HG02938 (cell line): Measurements from ENCODE around the gene CSMD2.
"Not testable (repeated sequence)": the region's sequence is repeated elsewhere in the genome, so short reads cannot be mapped to it uniquely, and the experiment has no call there.

ENCODE experiments used
- ATAC-seq: cut with Tn5 transposase; IDR thresholded peaks from one replicate; pipeline ENCODE4 v1.9.1; 2021; ENCODE audit warnings: mild to moderate bottlenecking, moderate library complexity; ENCODE audit not compliant: unreplicated experiment

The CSMD2 gene

GRCh38 chr1:34057347-34058130 is 107.5 kb downstream of the CSMD2 start:
- no peak for ATAC-seq

- no peak for ATAC-seq
These were observed 109.2 kb downstream of the CSMD2 start for GRCh38 chr1:34055818-34056217.

GRCh38 chr1:34054920-34055319 is 110.1 kb downstream of the CSMD2 start:
- no peak for ATAC-seq

- no peak for ATAC-seq
These were observed 111.4 kb downstream of the CSMD2 start for GRCh38 chr1:34053660-34054059.

GRCh38 chr1:34052565-34052964 is 112.5 kb downstream of the CSMD2 start:
- ATAC-seq: no peak

- ATAC-seq: no peak
These were observed 114.1 kb downstream of the CSMD2 start for GRCh38 chr1:34050709-34051485.

- no peak for ATAC-seq
These were observed 115.0 kb downstream of the CSMD2 start for GRCh38 chr1:34049994-34050393.

- no peak for ATAC-seq
These were observed 115.6 kb downstream of the CSMD2 start for GRCh38 chr1:34049477-34049876.

- no peak for ATAC-seq
These were observed 127.2 kb downstream of the CSMD2 start for GRCh38 chr1:34037856-34038255.

GRCh38 chr1:34037109-34037508 is 127.9 kb downstream of the CSMD2 start:
- ATAC-seq: no peak

GRCh38 chr1:34034036-34034435 is 131.0 kb downstream of the CSMD2 start:
- ATAC-seq: no peak

GRCh38 chr1:34029954-34030353 is 135.1 kb downstream of the CSMD2 start:
- no peak for ATAC-seq

GRCh38 chr1:34029515-34029914 is 135.5 kb downstream of the CSMD2 start:
- no peak for ATAC-seq

GRCh38 chr1:34028381-34029055 is 136.5 kb downstream of the CSMD2 start:
- no peak for ATAC-seq

- no peak for ATAC-seq
These were observed 139.4 kb downstream of the CSMD2 start for GRCh38 chr1:34025675-34026074.

GRCh38 chr1:34024485-34024884 is 140.5 kb downstream of the CSMD2 start:
- no peak for ATAC-seq

- no peak for ATAC-seq
These were observed 145.1 kb downstream of the CSMD2 start for GRCh38 chr1:34019741-34020552.

GRCh38 chr1:34018285-34018684 is 146.7 kb downstream of the CSMD2 start:
- ATAC-seq: no peak

GRCh38 chr1:34016281-34016680 is 148.7 kb downstream of the CSMD2 start:
- ATAC-seq: not testable (repeated sequence)

GRCh38 chr1:34013958-34014737 is 150.9 kb downstream of the CSMD2 start:
- ATAC-seq: no peak
